NK-92 (cell line): ENCODE data around the gene ECEL1.
"Not testable (repeated sequence)": the region's sequence is repeated elsewhere in the genome, so short reads cannot be mapped to it uniquely, and the experiment has no call there.

Source experiments
- DNase-seq: peaks from one replicate; lab custom pipeline; 2025; ENCODE audit not compliant: unreplicated experiment; lab: John Stamatoyannopoulos, UW

ECEL1 gene, protein sequence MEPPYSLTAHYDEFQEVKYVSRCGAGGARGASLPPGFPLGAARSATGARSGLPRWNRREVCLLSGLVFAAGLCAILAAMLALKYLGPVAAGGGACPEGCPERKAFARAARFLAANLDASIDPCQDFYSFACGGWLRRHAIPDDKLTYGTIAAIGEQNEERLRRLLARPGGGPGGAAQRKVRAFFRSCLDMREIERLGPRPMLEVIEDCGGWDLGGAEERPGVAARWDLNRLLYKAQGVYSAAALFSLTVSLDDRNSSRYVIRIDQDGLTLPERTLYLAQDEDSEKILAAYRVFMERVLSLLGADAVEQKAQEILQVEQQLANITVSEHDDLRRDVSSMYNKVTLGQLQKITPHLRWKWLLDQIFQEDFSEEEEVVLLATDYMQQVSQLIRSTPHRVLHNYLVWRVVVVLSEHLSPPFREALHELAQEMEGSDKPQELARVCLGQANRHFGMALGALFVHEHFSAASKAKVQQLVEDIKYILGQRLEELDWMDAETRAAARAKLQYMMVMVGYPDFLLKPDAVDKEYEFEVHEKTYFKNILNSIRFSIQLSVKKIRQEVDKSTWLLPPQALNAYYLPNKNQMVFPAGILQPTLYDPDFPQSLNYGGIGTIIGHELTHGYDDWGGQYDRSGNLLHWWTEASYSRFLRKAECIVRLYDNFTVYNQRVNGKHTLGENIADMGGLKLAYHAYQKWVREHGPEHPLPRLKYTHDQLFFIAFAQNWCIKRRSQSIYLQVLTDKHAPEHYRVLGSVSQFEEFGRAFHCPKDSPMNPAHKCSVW

DNA sequence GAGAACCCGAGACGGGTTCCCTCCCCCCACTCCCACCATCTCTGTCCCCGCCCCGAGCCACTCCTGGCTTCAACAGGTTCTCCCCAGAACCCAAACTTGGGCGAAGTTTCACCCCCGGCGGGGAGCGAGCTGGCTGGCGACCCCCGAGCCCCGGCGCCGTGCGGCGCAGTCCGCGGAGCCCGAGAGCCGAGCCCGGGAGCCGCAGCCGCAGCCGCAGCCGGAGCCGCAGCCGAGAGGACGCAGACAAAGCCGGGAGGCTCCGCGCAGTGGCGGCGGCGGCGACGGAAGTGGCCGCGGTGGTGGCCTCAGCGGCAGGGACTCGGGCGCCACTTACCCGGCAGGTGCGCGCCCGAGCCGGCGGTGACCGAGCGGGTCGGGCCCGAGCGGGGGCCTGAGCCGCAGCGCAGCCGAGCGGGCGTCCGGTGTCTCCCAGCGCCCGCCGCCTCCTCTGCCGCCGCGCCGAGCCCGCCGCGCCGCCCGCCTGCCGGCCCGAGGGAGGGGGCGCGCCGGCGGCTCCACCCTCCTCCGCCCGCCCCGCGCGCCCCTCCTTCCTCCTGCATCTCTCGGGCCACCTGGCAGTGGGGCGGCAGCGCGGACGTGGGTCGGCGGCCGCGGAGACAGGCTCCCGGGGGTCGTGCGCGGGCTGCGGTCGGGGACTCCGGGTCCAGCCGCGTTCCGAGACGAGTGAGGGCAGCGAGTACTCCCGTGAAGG, at the start of gene ECEL1:
ECEL1 (minus strand) TSS at position 450 of the 712 bp plus-strand sequence. CDS start 1,181 bp downstream, outside the sequence.
- no peak for DNase-seq

DNA sequence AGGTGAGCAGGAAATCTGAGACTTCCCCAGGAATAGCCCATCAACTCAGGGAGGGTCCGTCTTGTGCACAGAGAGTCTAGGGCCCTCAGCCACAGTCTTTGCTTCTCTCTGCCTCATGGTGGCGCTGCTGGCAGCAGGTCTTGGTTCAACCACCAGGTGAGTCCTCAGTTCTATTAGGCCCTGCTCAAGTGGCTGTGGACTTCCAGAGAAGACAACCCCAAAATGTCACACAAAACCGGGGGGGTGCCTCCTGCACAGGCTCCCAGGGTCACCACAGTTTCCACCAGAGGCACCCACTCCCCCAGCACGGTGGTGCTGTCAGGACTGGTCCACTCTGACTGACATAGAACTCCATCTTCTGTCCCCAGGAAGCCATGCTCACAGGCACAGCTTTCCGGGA, 49.4 kb upstream of the ECEL1 start:
- no peak for DNase-seq

DNA sequence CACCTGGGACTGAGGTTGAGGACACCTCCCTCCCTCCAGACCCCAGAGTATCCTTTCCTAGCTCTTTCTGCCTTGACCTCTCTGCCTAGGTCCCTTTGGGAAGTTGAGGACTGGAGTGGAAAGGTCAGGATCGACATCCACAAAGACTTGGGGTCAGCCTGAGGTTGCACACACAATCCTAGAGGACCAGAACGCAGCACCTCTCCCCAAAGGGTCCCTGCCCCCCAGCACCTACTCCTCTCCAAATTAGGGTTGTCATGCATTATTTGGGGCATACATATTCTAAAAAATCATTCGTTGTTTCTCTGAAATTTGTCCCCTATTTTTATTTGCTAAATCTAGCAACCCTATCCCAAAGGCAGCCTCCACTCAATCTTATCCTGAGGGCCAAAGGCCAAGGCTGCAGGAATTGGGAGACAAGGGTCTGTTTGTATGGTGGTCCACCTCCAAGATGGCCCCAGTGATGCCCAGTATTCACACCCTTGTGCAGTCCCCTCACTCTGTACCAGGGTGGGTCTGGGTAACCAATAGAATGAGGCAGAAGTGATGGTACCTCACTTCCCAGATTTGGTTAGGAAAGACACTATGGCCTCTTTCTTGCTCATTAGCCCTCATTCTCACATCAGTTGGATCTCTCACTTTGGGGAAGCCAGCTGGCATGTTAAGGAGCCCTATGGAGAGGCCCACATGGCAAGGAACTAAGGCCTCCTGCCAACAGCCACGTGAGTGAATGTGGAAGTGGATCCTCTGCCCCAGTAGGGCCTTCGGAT, 48.3 kb upstream of the ECEL1 start:
- no peak for DNase-seq

DNA sequence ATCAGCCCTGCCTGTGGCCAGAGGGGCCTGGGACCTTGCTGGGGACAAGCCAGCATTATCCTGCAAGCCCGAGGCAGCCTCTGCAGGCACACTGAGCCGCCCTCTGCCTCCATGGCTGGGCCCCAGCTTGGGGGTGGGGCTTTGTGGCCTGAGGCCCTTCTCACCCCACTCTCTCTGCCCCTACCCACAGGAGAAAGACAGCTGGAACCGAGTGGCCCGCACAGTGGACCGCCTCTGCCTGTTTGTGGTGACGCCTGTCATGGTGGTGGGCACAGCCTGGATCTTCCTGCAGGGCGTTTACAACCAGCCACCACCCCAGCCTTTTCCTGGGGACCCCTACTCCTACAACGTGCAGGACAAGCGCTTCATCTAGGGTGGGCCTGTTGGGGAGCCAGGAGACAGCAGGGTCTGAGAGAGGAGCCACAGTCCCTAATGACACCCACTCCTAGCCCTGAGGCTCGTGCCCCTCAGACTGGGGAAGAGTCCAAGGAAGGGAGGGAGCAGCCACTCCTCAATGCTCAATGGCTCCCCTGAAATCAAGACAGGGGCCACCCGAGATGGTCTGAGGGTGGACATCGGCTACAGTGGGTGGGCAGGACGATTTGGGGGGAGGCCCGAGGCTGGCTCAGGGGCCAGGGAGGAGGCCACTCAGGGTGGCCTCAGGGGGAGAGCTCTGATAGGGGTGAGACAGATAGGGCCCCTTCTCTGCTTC, 47.5 kb upstream of the ECEL1 start:
- no peak for DNase-seq

DNA sequence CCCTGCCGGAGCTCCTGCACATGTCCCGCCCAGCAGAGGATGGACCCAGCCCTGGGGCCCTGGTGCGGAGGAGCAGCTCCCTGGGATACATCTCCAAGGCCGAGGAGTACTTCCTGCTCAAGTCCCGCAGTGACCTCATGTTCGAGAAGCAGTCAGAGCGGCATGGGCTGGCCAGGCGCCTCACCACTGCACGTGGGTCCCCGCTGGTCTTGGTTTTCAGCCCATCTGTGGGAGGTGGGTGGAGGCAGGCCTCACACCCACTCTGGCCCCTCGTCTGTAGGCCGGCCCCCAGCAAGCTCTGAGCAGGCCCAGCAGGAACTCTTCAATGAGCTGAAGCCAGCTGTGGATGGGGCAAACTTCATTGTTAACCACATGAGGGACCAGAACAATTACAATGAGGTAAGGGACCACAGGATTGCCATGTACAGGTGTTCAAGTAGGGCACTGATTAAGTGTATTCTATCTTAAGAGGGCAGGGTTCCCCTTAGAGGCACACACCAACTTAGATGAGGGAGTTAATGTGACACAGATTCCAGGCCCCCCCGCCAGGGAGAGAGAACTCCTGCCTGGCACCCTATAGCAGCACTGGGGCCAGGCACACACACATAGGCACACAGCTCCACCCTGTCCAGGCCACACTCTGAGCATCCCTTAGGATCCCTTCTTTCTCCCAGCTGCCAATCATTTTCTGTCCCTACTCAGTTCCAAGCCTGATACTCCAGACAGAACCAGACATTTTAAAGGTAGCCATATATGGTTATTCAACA, 46.5 kb upstream of the ECEL1 start:
- no peak for DNase-seq

DNA sequence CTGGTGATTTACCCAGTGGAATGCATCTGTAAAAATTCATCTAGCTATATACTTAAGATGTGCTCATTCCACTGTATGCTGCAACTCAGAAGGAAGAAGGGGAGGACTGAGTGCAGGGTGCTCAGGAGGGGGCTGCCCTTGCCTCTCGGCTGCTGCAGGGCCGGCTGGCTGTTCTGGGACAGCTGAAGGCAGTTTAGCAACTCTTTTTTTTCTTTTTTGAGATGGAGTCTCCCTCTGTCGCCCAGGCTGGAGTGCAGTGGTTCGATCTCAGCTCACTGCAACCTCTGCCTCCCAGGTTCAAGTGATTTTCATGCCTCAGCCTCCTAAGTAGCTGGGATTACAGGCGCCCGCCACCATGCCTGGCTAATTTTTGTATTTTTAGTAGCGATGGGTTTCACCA, 45.2 kb upstream of the ECEL1 start:
- not testable (repeated sequence) for DNase-seq

DNA sequence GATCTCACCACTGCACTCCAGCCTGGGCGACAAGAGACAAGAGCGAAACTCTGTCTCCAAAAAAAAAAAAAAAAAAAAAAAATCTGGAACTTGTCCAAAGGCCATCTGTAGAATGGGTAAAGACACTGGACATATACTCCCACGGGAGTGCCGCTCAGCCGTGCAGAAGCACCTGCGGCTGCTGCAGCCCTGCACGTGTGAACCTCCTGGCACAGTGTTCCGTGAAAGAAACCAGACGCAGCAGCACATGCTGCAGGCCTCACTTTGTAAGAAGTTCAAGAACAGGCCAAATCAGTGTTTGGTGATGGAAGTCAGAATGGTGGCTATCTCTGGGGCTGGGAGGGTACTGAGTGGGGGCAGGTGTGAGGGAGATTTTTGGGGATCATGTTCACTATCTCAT, 44.8 kb upstream of the ECEL1 start:
- DNase-seq = no peak

DNA sequence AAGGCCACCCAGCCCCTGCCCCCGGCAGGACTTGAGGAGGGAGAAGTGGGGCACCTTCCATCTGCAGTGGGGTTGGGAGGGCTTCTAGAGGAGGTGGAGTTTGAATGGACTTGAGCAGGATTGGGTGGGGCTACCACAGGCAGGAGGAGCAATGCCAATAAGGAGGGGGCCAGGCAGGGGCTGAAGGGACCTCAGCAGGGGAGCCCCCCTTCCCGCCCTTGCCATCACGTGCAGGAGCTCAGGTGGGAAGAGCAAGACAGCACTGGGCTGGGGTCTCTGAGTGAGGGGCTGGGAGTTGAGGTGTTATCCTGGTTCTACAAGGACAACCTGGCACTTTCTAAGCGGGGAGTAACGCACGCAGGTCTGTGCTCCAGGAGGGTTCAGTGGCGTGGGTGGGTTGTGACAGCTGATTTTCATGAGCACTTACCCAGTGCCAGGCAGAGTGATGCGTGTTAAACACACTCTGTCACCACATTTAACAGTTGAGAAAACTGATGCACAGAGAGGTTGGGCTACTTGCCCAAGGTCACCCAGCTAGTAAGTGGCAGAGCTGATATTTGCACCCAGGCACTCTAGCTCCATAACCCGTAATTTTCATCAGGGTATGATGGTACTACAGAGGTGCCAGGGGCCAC, 43.1 kb upstream of the ECEL1 start:
- DNase-seq = no peak

DNA sequence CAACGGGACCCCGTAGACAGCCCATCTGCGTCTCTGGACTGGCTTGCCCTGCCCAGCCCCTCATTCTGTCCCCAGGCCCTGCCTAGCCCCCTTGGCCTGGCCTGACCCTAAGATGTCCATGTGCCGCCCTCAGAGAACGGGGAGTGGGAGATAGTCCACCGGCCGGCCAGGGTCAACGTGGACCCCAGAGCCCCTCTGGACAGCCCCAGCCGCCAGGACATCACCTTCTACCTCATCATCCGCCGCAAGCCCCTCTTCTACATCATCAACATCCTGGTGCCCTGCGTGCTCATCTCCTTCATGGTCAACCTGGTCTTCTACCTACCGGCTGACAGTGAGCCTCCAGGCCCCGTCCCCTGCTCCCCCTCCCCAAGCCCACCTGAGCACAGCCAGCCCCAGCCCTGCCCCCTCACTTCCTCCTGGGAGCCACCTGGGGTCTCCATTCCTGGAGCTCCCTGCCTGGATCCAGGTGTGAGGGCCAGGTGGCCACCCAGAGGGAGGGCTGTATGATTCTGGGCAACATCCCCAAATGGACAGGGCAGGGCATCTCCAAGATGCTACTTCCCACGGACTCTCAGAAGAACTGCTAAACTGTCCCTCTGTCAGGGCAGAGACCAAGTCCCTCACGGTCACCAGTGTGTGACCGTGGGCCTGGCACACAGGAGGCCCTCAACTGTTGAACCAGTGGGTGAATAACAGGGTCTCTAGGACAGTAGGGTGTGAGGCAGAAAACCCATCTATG, 42.3 kb upstream of the ECEL1 start:
- DNase-seq = no peak

DNA sequence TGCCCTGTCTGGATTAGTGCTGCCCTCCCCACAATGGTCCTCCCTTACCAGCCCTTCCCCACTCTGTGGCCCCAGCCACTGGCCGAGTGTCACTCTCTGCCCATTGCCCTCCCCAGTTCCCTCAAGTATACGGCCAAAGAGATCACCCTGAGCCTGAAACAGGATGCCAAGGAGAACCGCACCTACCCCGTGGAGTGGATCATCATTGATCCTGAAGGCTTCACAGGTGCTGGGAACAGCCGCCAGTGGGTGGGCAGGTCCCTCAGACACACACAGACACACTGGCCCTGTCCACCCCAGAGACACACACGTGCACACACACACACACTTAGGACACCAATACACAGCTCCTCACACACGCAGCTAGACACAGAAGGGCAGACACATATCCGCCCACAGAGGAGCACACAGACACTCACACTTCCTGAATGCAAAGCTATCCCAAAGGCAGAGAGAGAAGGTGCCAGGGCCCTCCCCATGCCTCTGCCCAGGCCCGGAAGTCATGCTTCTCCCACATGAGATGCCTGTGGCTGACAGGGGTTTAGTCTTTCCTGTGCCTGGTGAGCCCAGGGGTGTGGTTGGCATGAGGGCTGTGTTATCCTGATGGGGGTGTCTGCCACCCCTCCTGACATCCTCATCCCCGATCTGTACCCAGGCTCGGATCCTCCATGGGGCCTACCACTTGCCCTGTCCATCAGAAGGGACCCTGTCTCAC, 41.3 kb upstream of the ECEL1 start:
- no peak for DNase-seq

DNA sequence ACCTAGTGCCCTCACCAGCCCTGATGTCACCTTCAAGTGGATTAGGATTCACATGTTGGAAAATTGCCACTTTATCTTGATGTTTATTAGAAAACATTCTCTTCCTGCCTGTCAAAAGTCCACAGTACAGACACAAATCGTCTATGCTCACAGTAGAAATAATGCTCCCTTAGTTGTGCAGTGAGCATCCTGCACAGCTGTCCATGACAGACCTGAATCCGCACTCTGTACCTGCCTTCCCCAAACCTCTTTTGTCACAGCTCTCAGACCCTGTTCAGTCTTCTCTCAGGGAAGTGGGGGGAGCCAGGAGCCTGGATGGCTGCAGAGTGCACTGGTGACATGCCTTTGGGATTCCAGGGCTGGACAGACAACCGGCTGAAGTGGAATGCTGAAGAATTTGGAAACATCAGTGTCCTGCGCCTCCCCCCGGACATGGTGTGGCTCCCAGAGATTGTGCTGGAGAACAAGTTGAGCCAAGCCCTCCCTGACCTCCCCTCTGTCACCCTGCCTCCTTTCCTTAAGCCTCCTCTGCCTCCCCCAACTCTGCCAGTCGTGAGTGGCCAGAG, 40.4 kb upstream of the ECEL1 start:
- DNase-seq = no peak

DNA sequence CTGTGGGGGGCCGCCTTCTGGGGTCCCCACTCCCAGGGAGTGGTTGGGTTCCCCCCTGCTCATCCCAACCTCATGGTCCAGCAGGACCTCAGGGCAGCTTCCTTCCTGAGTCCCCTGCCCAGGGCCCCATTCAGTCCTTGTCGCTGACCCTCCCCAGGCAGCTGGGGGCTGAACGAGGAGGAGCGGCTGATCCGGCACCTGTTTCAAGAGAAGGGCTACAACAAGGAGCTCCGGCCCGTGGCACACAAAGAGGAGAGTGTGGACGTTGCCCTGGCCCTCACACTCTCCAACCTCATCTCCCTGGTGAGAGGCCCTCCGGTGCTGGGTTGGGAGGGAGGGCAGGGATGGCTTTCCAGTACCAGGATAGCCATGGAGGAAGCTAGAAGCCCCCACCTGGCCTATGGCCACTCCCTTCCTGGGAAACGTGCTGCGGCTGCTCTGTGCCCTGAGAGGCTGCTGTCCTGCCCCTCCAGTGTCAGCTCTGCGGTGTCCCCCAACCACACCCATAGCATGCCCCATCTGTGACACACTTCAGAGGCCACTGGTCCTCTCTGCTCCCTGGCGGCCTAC, 38.8 kb upstream of the ECEL1 start:
- no peak for DNase-seq

DNA sequence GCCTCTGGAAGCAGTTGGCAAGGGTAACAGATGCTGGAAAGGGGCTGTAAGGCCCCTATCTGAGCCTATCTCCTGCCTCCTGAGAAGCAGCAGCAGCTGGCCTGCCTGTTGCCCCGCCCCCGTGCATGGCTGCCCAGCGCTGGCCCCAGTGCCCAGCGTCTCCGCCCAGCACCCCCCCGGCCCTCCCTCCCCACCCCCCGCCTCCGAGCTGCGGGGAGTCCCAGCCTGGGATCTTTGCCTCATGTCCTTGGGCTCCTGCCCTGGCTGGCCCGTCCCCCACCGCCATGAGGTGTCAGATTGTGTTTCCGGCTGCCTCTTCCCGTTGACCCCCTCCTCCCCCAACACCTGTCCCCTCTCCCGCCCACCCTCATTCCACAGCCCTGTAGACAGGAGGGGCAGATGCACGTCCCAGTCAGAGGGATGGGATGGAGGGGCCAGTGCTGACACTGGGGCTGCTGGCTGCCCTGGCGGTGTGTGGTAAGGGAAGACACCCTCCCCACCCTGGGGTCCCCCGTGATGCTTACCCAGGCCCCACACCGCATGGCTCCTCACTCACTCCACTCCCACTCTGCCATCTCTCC, 38.2 kb upstream of the ECEL1 start, which contains the start of gene CHRND:
CHRND (plus strand) TSS at position 370 of the 581 bp plus-strand sequence; CDS start at position 426, 56 bp downstream.
- DNase-seq = no peak

DNA sequence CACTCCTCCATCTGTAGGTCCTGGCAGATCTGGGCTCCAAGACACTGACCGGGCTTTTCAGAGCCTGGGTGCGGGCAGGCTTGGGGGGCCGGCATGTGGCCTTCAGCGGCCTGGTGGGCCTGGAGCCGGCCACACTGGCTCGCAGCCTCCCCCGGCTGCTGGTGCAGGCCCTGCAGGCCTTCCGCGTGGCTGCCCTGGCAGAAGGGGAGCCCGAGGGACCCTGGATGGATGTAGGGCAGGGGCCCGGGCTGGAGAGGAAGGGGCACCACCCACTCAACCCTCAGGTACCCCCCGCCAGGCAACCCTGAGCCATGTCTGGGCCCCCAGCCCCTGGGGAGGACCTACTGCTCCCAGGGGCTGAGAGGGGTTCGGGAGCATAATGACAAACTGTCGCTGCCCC, 37.6 kb upstream of the ECEL1 start:
- DNase-seq = no peak

DNA sequence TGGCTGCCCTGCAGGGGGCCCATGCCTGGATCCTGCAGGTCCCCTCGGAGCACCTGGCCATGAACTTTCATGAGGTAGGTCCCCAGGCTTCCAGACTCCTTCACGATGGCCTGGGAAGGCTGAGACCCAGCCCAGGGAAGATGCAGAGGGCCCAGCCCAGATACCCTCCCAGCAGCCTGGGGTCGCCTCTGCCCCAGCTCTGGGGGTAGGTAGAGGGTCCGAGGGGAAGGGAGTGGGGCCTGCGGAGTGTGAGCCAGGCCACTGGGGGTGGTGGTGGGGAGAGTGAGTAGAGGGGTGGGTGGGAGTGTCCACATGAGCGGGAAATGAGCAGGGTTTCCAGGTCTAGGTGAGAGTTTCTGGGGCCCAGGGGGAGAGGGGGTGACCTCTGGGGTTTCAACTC, 37.1 kb upstream of the ECEL1 start:
- no peak for DNase-seq
